GM21447 (cell line): ENCODE measurements around the gene USP24.

Experiments
- ATAC-seq: cut with Tn5 transposase; IDR thresholded peaks from one replicate; pipeline ENCODE4 v1.9.1; 2021; ENCODE audit not compliant: unreplicated experiment

USP24 gene, protein sequence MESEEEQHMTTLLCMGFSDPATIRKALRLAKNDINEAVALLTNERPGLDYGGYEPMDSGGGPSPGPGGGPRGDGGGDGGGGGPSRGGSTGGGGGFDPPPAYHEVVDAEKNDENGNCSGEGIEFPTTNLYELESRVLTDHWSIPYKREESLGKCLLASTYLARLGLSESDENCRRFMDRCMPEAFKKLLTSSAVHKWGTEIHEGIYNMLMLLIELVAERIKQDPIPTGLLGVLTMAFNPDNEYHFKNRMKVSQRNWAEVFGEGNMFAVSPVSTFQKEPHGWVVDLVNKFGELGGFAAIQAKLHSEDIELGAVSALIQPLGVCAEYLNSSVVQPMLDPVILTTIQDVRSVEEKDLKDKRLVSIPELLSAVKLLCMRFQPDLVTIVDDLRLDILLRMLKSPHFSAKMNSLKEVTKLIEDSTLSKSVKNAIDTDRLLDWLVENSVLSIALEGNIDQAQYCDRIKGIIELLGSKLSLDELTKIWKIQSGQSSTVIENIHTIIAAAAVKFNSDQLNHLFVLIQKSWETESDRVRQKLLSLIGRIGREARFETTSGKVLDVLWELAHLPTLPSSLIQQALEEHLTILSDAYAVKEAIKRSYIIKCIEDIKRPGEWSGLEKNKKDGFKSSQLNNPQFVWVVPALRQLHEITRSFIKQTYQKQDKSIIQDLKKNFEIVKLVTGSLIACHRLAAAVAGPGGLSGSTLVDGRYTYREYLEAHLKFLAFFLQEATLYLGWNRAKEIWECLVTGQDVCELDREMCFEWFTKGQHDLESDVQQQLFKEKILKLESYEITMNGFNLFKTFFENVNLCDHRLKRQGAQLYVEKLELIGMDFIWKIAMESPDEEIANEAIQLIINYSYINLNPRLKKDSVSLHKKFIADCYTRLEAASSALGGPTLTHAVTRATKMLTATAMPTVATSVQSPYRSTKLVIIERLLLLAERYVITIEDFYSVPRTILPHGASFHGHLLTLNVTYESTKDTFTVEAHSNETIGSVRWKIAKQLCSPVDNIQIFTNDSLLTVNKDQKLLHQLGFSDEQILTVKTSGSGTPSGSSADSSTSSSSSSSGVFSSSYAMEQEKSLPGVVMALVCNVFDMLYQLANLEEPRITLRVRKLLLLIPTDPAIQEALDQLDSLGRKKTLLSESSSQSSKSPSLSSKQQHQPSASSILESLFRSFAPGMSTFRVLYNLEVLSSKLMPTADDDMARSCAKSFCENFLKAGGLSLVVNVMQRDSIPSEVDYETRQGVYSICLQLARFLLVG (N-terminal part only)

DNA sequence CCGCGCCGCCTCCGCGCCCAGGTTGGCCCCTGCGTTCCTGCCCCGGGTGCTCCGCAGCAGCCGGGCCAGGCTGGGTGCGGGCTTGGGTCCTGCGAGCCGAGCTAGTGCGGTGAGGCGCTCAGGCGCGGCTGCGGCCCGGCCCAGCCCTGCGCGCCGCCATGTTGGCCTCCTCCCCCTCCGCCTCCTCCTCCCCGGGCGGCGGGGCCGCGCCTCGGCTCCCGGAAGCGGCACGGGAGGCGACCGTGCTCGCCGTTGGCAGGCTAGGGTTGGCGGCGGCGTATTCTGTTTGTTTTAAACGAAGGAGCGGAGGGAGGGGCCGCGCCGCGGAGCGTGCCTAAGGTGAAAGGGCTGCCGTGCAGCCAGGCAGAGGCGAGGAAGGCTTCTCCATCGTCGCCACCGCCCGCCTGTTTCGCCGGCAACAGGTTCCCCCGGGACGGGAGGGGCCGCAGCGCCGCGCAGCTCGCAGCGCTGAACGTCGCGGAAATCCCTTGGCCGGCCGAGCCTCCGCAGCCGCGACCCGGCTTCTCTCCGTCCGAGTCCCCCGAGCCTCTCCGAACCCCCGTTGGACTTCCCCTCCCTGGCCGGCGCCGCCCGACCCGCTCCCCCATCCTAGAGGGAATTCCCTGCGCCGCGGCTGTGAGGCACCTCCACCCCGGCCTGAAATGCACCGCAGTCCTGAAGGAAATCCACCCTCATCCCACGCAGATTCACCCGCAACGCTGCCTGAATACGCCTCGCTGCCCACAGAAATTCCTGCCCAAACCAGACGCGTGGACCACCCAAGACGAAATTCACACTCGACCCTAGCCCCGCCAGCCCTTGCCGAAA is at the start of gene USP24:
Gene USP24, minus strand, starts transcription at position 171 of the 828 bp plus-strand sequence. CDS start 251 bp downstream, outside the sequence.
- ATAC-seq = peak; percentile 62

DNA sequence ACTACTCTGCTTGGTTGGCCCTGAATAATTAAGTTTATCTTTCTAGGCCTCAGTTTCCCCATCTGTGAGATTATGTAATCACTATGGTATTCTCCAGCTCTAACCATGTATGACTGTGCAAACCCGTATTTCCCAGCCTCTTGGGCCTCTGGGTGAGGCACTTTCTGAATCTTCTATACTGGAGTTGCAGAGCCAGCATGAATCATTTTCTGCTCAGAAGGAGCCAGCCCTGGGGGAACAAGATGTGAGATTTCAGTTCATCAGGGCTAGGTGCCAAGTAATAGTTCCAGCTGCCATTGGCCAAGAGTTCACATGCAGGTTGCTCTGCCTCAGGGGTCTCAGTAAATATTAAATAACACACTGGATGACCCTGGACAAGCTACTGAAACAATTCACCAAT is 47.7 kb upstream of the USP24 start:
- no peak for ATAC-seq

- ATAC-seq = peak; percentile 64
These were observed 44.9 kb upstream of the USP24 start for GRCh38 chr1:55259911-55260609.

GRCh38 chr1:55257958-55258357 is 42.8 kb upstream of the USP24 start:
- ATAC-seq = peak; percentile 41

- ATAC-seq = no peak
These were observed 40.7 kb upstream of the USP24 start for GRCh38 chr1:55255901-55256300.

- ATAC-seq = no peak
These were observed 37.9 kb upstream of the USP24 start for GRCh38 chr1:55252942-55253589.

GRCh38 chr1:55250399-55251075 is 35.4 kb upstream of the USP24 start:
- ATAC-seq = no peak

- no peak for ATAC-seq
These were observed 34.7 kb upstream of the USP24 start for GRCh38 chr1:55249646-55250398.

DNA sequence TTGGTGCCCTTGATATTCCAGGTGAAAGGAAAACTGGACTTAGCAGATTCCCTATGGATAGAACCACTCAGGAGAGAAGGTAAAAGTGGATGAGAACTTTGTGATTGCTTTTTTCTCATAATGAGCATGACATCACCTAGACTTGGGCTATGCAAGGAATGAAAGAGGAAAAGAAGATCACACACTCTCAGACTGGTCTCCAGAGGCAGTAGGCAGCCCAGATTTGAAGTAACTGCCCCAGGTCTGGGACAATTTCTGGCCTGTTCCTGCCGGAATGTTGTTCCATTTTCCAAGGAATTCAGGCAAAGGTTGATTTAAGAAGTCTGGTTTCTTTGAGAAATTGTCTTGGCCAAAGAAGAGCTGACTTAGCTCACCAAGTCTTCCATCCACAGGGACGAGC is 31.7 kb upstream of the USP24 start:
- ATAC-seq = no peak

DNA sequence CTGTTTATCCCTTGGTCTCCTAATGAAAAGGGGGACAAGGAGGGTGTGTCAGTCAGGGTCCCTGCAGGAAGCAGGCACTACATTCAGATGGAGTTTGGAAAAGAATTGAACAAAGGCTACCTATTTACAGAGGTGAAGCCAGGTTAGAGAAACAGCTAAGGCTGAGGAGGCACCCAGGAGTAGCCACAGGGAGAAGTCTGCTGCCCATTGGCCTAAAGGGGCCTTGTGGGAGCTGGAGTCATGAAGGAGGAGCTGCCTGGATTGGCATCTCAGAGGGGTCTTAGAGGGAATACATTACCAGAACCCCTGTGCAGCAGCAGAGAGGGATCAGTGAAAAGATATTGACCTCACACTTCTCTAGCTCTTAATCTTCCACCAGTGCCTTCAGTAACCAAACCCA is 31.2 kb upstream of the USP24 start:
- ATAC-seq = no peak

DNA sequence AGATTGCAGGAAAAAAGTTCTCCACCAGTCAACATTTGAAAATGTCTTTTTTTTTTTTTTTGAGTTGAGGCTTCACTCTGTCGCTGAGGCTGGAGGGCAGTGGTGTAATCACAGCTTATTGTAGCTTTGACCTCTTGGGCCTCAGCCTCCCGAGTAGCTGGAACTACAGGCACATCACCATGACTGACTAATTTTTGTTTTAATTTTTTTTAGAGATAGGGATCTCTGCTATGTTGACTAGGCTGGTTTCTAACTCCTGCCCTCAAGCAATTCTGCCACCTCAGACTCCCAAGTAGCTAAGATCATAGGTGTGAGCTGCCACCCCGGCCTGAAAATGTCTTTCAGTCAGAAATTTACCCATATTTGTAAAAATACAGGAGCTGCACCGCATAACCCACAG is 30.6 kb upstream of the USP24 start:
- ATAC-seq = no peak

DNA sequence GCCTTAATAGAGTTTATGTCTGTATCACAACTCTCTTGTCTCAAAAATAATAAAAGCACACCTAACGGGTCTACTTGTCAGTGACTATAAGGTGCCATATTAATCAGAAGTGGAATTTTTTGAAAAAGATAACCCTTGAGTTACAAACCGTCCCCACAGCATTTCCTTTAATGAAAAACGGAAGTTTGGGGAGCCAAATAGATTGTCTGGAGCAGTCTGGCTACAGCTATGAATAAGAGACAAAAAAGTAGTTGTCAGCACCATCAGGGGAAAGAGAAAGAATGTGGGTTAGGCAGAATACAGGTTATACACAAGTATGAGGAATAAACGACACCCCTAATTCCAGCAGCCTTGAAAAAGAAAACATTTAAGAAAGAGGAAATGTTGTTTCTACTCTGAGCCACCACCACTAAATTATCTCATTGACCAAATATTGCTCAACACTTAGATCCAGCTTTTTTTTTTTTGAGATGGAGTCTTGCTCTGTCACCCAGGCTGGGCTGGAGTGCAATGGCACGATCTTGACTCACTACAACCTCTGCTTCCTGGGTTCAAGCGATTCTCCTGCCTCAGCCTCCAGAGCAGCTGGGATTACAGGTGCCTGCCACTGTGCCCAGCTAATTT is 29.4 kb upstream of the USP24 start:
- no peak for ATAC-seq

GRCh38 chr1:55243655-55244054 is 28.5 kb upstream of the USP24 start:
- no peak for ATAC-seq

DNA sequence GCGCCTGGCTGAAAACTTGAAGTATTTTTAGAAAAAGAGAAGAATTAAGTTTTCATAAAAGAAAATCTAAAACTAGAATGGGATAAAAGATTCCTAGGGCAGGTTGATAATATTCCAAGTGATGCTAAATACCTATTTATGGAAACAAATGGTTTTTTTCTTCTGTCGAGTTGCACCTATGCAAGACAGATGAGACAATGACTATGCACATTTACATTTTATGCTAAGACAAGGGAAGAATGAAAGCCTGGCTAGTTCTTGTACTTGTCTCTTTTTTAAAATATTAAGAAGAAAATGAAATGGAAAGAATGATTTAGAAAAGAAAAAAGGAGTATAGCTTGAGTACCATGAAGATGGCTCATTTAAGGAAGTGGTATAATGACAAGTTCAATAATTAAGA is 24.4 kb upstream of the USP24 start:
- no peak for ATAC-seq

- no peak for ATAC-seq
These were observed 20.6 kb upstream of the USP24 start for GRCh38 chr1:55235722-55236121.

GRCh38 chr1:55234016-55234415 is 18.9 kb upstream of the USP24 start:
- ATAC-seq = no peak

GRCh38 chr1:55233145-55233777 is 18.1 kb upstream of the USP24 start:
- ATAC-seq = no peak
